Motor neuron (in vitro differentiated cells): ENCODE results near the gene XPNPEP2. TPM values are rescaled to one million over a fixed set of nuclear protein-coding genes. Genes with fewer than 3 reads are reported as not detected.

Experiments used
- ATAC-seq, 8 experiments: fragments of 200-7000 bp; cut with Tn5 transposase; replicated peaks in 6 of 8; 2 replicates each; pipeline ENCODE4 v1.8.0; 2021; ENCODE audit warnings: mild to moderate bottlenecking in 8 of 8, moderate library complexity in 8 of 8
- H3K27ac ChIP-seq, 2 donors: fragments of 250-450 bp; sonication (Bioruptor Pico); 2 replicates each; pipeline ENCODE4 v1.9.0; 2021; ENCODE audit warnings: antibody characterized with exemption in 2 of 2, mild to moderate bottlenecking in 2 of 2, moderate library complexity in 1 of 2
- H3K4me1 ChIP-seq, 2 donors: fragments of 250-450 bp; sonication (Bioruptor Pico); replicated peaks in 1 of 2; 2 replicates each; pipeline ENCODE4 v1.6.1; 2021; ENCODE audit warnings: antibody characterized with exemption in 2 of 2, mild to moderate bottlenecking in 2 of 2, moderate library complexity in 1 of 2
- H3K4me3 ChIP-seq, 5 donors: fragments of 250-450 bp; sonication (Bioruptor Pico); 2 replicates each; pipeline ENCODE4 v1.9.0; 2021; ENCODE audit warnings: antibody characterized with exemption in 5 of 5, mild to moderate bottlenecking in 5 of 5, moderate library complexity in 4 of 5
- WGBS, 10 experiments: fragments of 450-650 bp; shearing (Covaris generic); methylation state at CpG; one replicate each; pipeline ENCODE4 v1.0.0; 2022; 5-methylcytosine and 5-hydroxymethylcytosine counted together
- in situ Hi-C, 9 experiments: fragments of 400-800 bp; cut with MboI; loops; one replicate each; pipeline ENCODE4 v1.15.0; 2021; ENCODE audit warnings: low sequenced_read_pairs in 9 of 9, low pct_unique_long_range_greater_than_20kb in 2 of 9; ENCODE audit not compliant: unreplicated experiment in 9 of 9
- total RNA-seq, 8 experiments: library from RNA; unstranded; fragments of 300-600 nt; gene quantifications; 2 replicates each; pipeline versions ENCODE4 v1.2.3 to v1.2.4, GENCODE V29; 2022

The XPNPEP2 gene
- total RNA-seq, 8 experiments from 2014 or later: 0.08 to 48.9 (median 0.71) TPM; not detected in 3

DNA sequence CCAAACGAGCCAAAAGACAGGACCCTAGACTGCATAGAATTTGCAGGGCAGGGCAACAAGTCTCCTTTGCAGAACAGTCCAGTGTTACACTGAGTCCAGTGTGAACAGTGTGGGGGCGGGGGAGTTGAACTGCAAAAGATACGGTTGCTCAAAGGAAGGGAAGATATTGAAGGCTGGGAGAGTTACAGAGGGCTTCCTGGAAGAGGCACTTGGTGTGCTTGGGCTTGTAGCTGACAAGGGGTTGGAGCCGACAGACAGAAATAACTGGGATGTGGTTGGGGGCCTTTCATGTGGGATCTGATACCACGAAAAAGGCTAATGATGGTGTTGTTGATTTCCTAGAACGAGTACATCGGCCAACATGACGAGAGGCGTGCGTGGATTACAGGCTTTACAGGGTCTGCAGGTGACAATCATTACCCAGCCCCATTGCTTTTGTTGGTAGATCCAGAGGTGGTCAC is 6.1 kb downstream of the XPNPEP2 start:
- no peak for ATAC-seq
- H3K4me3 ChIP-seq: no peak overlapping the region
- H3K27ac ChIP-seq: no peak overlapping the region
- WGBS, 10 experiments: 33 to 100% (median 97%) methylated on average over 1 to 5 of the region's 10 CpGs; no CpG with 5 or more reads in 5 of the 10 experiments
- H3K4me1 ChIP-seq: no peaks in the 10 kb centered on the region
- in situ Hi-C loops: loop anchor here in 4 of 9 experiments (25.0 kb wide), 2 partner anchors 108 to 133 kb away; no protein-coding TSS in a partner anchor

DNA sequence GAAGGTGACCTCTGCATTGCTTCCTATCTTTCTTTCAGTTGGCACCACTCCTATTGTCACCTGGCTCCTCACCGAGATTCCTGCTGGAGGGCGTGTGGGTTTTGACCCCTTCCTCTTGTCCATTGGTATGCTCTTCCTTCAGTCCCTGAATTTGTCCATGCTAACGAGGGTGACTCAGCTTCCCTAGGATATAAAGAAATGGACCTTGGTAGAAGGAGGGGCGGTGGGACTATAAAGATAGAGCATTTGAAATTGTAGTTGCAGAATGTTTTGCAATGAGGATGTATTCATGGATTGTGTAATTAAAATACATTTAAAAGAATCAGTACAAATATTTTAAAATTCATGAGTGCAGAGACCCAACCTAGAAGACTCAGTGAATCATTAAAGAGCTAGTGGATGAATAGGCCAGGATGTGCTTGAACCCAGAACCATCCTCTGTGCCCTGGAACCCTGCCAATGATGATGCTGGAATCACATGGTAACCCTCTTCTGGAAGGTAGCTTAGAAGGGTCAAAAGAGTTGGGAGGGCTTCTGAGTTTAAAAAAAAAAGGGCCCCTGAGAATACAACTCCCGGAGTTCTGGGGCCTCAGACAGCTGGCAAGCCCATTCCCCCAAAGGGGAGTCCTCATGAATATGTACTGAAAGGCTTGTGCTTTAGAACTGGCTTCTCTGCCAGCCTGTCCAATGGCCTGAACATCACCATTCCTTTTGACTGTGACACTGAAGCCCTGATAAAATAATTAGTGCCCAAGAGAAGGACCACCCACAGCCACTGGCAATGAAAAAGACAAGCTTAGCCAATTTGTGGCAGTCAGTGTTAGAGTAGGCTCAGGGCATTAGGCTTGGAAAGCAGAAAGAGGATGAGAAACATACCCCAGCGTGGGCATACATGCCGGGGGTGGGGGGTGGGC is 8.0 kb downstream of the XPNPEP2 start:
- peak in 4 of 8 experiments; percentile 31 to 90 (median 85) for ATAC-seq
- in situ Hi-C loops: loop anchor here in 4 of 9 experiments (25.0 kb wide), 2 partner anchors 110 to 135 kb away; no protein-coding TSS in a partner anchor
- H3K4me1 ChIP-seq: no peaks in the 10 kb centered on the region
- WGBS, 10 experiments: 57 to 100% (median 60%) methylated on average over 1 to 3 of the region's 7 CpGs; no CpG with 5 or more reads in 7 of the 10 experiments
- H3K27ac ChIP-seq: no peak overlapping the region
- no peak overlapping the region for H3K4me3 ChIP-seq

DNA sequence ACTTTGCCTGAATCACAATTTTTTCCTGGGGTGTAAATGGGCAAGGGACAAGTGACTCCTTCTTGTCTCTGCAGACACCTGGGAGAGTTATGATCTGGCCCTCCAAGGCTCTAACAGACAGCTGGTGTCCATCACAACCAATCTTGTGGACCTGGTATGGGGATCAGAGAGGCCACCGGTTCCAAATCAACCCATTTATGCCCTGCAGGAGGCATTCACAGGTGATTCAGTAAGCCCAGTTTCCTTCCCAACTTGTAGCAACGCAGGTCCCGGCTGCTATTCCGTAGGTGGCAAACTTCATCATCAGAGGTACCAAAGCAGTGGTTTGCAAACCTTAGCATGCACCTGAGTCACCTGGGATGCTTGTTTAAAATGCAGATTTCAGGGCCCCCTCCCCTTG is 8.8 kb downstream of the XPNPEP2 start:
- WGBS, 10 experiments: 60% methylated on average over 1 of the region's 4 CpGs; no CpG with 5 or more reads in 9 of the 10 experiments
- no peak for ATAC-seq
- in situ Hi-C loops: loop anchor here in 4 of 9 experiments (25.0 kb wide), 2 partner anchors 110 to 135 kb away; no protein-coding TSS in a partner anchor

DNA sequence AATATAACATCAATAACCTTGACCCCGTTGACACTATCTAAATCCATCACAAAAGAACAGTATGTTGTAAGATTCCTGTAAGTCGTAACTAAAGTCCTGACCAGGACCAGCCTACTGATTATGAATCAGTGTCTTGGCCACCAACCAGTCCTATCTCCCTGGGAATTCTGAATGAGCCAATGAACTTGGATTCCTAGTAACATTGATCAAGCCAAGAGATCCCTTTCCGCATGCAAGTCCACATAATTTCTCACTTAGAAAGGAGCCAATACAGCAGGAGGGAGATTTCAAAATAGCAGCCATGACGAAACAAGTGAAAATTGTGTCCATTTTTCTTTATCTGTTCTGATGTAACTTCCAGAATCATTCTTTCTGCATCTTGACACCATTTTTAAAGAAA is 9.5 kb downstream of the XPNPEP2 start:
- no peak overlapping the region for H3K4me3 ChIP-seq
- H3K27ac ChIP-seq: no peak overlapping the region
- ATAC-seq: peak in 3 of 8 experiments; percentile 28 to 54 (median 46)
- in situ Hi-C loops: loop anchor here in 4 of 9 experiments (25.0 kb wide), 2 partner anchors 111 to 136 kb away; no protein-coding TSS in a partner anchor
- no peaks in the 10 kb centered on the region for H3K4me1 ChIP-seq
- 0 to 75% (median 49%) methylated on average over 1 to 3 of the region's 4 CpGs; no CpG with 5 or more reads in 3 of the 10 experiments for WGBS, 10 experiments

More for the DNA sequence above, 8.8 kb downstream of the XPNPEP2 start:
- H3K27ac ChIP-seq: no peak overlapping the region
- H3K4me1 ChIP-seq: no peaks in the 10 kb centered on the region
- H3K4me3 ChIP-seq: no peak overlapping the region

DNA sequence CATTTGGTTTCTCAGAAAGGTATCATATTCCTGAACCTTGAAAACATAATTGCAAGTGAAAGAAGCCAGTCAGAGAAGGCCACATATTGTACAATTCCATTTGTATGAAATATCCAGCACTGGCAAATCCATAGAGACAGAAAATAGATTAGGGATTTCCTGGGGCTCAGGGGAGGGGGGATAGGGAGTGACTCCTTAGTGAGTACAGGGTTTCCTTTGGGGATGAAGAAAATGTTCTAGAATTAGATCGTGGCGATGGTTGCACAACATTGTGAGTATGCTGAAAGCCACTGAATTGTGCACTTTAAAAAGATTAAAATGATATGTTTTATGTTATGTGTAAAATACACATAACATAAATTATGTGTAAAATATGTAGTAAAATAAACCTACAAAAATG is 10.3 kb downstream of the XPNPEP2 start:
- in situ Hi-C loops: loop anchor here in 4 of 9 experiments (25.0 kb wide), 2 partner anchors 112 to 137 kb away; no protein-coding TSS in a partner anchor
- no peak for ATAC-seq
- Histone ChIP-seq H3K4me3 (no peak overlapping the region), H3K27ac (no peak overlapping the region), H3K4me1 (no peaks in the 10 kb centered on the region)
- WGBS, 10 experiments: 6 to 85% methylated on average over 2 of the region's 2 CpGs; no CpG with 5 or more reads in 8 of the 10 experiments

DNA sequence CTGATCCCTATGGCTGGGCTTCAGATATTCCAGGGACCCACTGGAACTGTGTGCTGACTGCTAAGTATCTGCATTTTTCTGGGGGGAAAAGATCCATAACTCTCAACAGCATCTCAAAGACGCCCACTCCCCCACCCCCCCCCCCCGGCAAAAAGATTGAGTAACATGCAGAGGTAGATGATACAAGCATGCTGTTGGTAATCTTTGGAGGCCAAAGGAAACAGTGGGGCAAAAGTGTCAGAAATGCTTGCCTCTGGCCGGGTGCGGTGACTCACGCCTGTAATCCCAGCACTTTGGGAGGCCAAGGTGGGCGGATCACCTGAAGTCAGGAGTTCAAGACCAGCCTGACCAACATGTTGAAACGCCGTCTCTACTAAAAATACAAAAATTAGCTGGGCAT is 12.2 kb downstream of the XPNPEP2 start:
- 82 to 90% methylated on average over 2 of the region's 8 CpGs; no CpG with 5 or more reads in 8 of the 10 experiments for WGBS, 10 experiments
- ATAC-seq: no peak
- in situ Hi-C loops: no loop called here
- Histone ChIP-seq H3K27ac (no peak overlapping the region), H3K4me1 (no peaks in the 10 kb centered on the region), H3K4me3 (no peak overlapping the region)

DNA sequence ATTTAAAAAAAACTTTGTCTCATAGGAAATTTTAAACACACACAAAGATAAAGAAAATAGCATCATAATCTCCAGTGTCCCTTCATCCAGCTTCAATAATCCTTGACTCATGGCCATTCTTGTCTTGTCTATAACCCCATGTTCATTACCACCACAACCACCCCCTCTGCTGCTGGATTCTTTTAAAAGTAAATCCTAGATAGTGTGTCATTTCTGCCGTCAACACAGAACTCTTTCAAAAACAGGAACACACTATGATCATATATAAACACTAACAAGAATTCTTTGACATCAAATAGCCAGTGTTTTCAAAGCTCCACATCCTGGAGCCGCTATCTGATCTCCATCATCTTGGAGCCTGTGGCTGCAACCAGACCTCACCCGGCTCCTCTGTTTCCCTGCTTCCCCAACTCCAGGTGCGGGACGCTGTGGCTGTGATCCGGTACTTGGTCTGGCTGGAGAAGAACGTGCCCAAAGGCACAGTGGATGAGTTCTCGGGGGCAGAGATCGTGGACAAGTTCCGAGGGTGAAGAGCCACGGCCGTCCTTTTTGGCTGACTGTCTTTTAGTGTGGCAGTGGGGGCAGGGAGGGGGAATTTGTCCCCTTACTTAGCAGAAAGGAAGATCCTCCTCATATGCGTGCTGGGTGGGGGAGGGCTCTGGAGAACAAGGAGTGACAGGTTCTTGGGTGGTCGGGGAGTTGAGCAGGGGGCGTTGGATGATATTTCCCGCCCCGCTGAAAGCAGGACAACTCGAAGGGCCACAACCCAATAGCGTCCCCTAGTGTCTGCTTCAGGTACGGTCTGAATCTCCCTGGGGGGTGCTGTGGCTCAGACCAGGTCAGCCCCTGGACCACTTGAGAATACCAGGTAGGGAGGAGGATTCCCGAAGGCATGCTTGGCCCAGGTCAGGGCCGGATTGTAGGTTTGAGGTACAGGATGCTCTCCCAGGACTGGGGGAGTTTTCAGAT is 15.6 kb downstream of the XPNPEP2 start:
- Histone ChIP-seq H3K4me3 (no peak overlapping the region), H3K4me1 (no peaks in the 10 kb centered on the region), H3K27ac (no peak overlapping the region)
- WGBS, 10 experiments: 0 to 100% (median 53%) methylated on average over 1 to 11 of the region's 22 CpGs; no CpG with 5 or more reads in 6 of the 10 experiments
- peak in 1 of 8 experiments; percentile 17 for ATAC-seq
- in situ Hi-C loops: no loop called here

DNA sequence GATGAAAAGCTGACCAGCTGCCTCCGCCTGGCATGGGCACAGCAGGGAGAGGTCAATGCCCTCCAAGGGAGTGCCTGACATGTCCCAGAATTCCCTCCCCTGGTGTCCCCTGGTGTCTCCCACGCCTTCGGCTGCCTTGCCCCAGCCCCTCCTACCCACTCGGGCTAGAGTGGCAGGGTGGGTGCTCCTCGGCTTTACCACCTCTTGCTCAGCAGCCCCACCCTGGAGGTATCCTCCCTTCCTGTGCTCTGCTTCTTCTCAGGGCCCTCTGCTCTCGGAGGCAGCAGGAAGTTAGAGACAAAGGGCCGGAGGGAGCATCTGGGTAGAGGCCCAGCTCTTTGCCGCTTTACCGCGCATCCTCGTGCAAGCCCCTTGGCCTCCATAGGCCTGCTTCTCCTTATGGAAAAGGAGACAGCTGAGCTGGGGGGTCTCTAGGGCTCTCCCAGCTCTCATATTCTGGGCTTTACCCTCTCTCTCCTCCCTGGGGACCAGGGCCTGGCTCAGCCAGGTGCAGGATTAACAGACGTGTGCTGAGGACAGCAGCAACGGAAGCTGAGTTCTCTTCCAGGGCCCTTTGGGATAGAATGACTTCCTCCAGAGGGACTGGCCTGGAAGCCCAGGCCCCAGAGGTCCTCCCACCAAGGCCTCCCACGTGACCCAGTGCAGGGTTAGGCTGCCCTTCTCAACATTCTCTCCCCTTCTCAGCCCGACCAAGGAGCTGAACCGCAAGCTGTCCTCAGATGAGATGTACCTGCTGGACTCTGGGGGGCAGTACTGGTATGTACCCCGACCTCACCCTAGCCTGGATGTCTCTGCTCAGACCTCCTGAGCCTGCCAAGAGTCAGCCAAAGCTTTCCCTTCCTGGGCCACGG is 17.2 kb downstream of the XPNPEP2 start:
- Histone ChIP-seq H3K4me3 (no peak overlapping the region), H3K4me1 (no peaks in the 10 kb centered on the region), H3K27ac (no peak overlapping the region)
- ATAC-seq: peak in 1 of 8 experiments; percentile 39
- in situ Hi-C loops: no loop called here
- 24 to 100% (median 100%) methylated on average over 1 to 2 of the region's 18 CpGs; no CpG with 5 or more reads in 7 of the 10 experiments for WGBS, 10 experiments

DNA sequence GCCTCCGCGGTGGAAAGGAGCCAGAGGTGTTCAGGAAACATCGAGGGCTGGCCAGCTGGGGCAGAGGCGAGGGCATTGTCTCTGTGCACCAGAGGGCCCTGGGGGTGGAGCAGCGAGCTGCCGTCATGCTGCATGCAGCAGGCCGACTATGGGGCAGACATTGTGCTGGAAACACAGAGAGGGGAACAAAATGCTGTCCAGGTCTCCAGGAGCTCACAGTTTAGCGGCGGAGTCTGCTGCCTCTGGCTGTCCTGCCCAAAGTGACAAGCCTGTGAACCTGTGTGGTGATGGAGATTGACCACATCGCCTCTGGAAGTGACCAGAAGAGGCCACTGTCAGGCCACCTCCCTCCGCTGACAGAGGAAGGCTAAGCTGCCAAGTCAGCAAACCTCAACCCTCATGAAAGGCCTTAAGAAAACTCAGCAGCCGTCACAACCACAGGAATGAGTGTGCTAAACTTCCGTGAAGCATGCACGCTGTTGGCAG is 20.8 kb downstream of the XPNPEP2 start:
- Histone ChIP-seq H3K4me3 (no peak overlapping the region), H3K4me1 (no peaks in the 10 kb centered on the region), H3K27ac (no peak overlapping the region)
- in situ Hi-C loops: no loop called here
- 33 to 100% (median 45%) methylated on average over 1 to 2 of the region's 14 CpGs; no CpG with 5 or more reads in 7 of the 10 experiments for WGBS, 10 experiments
- ATAC-seq: peak in 6 of 8 experiments; percentile 20 to 75 (median 44)

DNA sequence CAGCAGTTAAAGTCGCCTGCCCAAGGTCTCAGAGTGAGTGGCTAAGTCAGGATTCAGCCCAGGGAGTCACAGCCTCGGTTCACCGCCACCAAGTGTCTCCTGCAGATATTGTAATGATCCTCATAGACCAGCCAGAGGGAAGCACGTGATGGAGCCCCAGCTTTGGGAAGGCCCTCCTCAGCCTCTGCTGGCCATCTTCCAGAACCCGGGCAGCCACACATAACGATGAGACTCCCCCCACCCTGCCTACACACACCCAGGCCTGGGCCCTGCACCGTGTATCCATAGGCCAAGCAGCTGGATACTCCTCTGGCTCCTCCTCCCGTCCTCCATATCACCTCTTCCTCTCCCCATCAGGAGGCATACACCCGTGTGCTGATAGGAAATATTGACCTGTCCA is 21.4 kb downstream of the XPNPEP2 start:
- no peak for ATAC-seq
- no peaks in the 10 kb centered on the region for H3K4me1 ChIP-seq
- H3K27ac ChIP-seq: no peak overlapping the region
- in situ Hi-C loops: no loop called here
- no peak overlapping the region for H3K4me3 ChIP-seq
- 24 to 70% methylated on average over 2 to 4 of the region's 9 CpGs; no CpG with 5 or more reads in 8 of the 10 experiments for WGBS, 10 experiments

DNA sequence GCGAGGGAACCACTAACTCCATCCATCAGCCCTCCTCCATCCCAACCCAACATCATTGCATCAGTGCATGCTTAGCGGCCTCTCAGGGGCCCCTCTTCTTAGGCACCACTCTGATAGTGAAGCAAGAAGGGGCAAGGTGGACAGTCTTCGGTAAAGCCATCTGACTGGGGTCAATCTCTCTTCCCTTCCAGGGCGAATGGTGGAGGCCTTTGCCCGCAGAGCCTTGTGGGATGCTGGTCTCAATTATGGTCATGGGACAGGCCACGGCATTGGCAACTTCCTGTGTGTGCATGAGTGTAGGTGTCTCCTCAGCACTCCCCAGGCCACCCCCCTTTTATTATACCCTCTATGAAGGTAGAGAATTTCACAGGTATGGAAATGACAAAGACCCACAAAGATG is 22.2 kb downstream of the XPNPEP2 start:
- Histone ChIP-seq H3K27ac (no peak overlapping the region), H3K4me1 (no peaks in the 10 kb centered on the region), H3K4me3 (no peak overlapping the region)
- in situ Hi-C loops: no loop called here
- WGBS, 10 experiments: 67% methylated on average over 1 of the region's 6 CpGs; no CpG with 5 or more reads in 9 of the 10 experiments
- ATAC-seq: no peak
